ENCODE results near the gene TUBGCP3. TPM values are rescaled to one million over a fixed set of nuclear protein-coding genes. Genes with fewer than 3 reads are reported as not detected.

TUBGCP3 gene
- total RNA-seq, 1 experiment from 2014 or later: 13.7 TPM

- intact Hi-C loops (cut with micrococcal nuclease; ENCODE audit: unreplicated experiment): no loop called here
- no peak overlapping the region for H3K27ac Mint-ChIP-seq (ENCODE audit: unreplicated experiment)
- no peaks in the 10 kb centered on the region for H3K36me3 Mint-ChIP-seq (ENCODE audit: insufficient read depth, unreplicated experiment)
- no peak for DNase-seq
- H3K9me3 Mint-ChIP-seq (ENCODE audit: low read depth, unreplicated experiment): no peaks in the 10 kb centered on the region
- H3K27me3 Mint-ChIP-seq (ENCODE audit: unreplicated experiment): no peaks in the 10 kb centered on the region
- H3K4me3 Mint-ChIP-seq (ENCODE audit: low read depth, unreplicated experiment): no peak overlapping the region
- no TSS peak for BruUV-seq (replicated peaks)
- CTCF ChIA-PET: no interaction called here
- TF ChIP-seq CTCF (IDR thresholded peaks at IDR 0.05; ENCODE audit: unreplicated experiment): no peak
- no peaks in the 10 kb centered on the region for H3K4me1 Mint-ChIP-seq (ENCODE audit: low read depth, unreplicated experiment)
Measured at GRCh38 chr13:112531263-112531794, 56.6 kb downstream of the TUBGCP3 start.

- Mint-ChIP-seq H3K36me3 (ENCODE audit: insufficient read depth, unreplicated experiment) (no peaks in the 10 kb centered on the region), H3K27ac (ENCODE audit: unreplicated experiment) (no peak overlapping the region), H3K4me1 (ENCODE audit: low read depth, unreplicated experiment) (no peaks in the 10 kb centered on the region), H3K4me3 (ENCODE audit: low read depth, unreplicated experiment) (no peak overlapping the region), H3K9me3 (ENCODE audit: low read depth, unreplicated experiment) (no peaks in the 10 kb centered on the region), H3K27me3 (ENCODE audit: unreplicated experiment) (no peaks in the 10 kb centered on the region)
- intact Hi-C loops (cut with micrococcal nuclease; ENCODE audit: unreplicated experiment): no loop called here
- BruUV-seq (replicated peaks): no TSS peak
- CTCF ChIA-PET: no interaction called here
- no peak for TF ChIP-seq CTCF (IDR thresholded peaks at IDR 0.05; ENCODE audit: unreplicated experiment)
- no peak for DNase-seq
Measured at GRCh38 chr13:112530861-112531260, 57.1 kb downstream of the TUBGCP3 start.

- H3K9me3 Mint-ChIP-seq (ENCODE audit: low read depth, unreplicated experiment): no peaks in the 10 kb centered on the region
- no peaks in the 10 kb centered on the region for H3K4me1 Mint-ChIP-seq (ENCODE audit: low read depth, unreplicated experiment)
- TF ChIP-seq CTCF (IDR thresholded peaks at IDR 0.05; ENCODE audit: unreplicated experiment): no peak
- H3K36me3 Mint-ChIP-seq (ENCODE audit: insufficient read depth, unreplicated experiment): no peaks in the 10 kb centered on the region
- no peaks in the 10 kb centered on the region for H3K27me3 Mint-ChIP-seq (ENCODE audit: unreplicated experiment)
- intact Hi-C loops (cut with micrococcal nuclease; ENCODE audit: unreplicated experiment): no loop called here
- no peak overlapping the region for H3K27ac Mint-ChIP-seq (ENCODE audit: unreplicated experiment)
- no peak for DNase-seq
- CTCF ChIA-PET: no interaction called here
- H3K4me3 Mint-ChIP-seq (ENCODE audit: low read depth, unreplicated experiment): no peak overlapping the region
- no TSS peak for BruUV-seq (replicated peaks)
Measured at GRCh38 chr13:112529216-112529615, 58.7 kb downstream of the TUBGCP3 start.

- no peaks in the 10 kb centered on the region for H3K27me3 Mint-ChIP-seq (ENCODE audit: unreplicated experiment)
- H3K4me1 Mint-ChIP-seq (ENCODE audit: low read depth, unreplicated experiment): no peaks in the 10 kb centered on the region
- H3K27ac Mint-ChIP-seq (ENCODE audit: unreplicated experiment): no peak overlapping the region
- no TSS peak for BruUV-seq (replicated peaks)
- CTCF ChIA-PET: no interaction called here
- intact Hi-C loops (cut with micrococcal nuclease; ENCODE audit: unreplicated experiment): no loop called here
- H3K4me3 Mint-ChIP-seq (ENCODE audit: low read depth, unreplicated experiment): no peak overlapping the region
- TF ChIP-seq CTCF (IDR thresholded peaks at IDR 0.05; ENCODE audit: unreplicated experiment): no peak
- no peaks in the 10 kb centered on the region for H3K9me3 Mint-ChIP-seq (ENCODE audit: low read depth, unreplicated experiment)
- DNase-seq: no peak
- no peaks in the 10 kb centered on the region for H3K36me3 Mint-ChIP-seq (ENCODE audit: insufficient read depth, unreplicated experiment)
Measured at GRCh38 chr13:112526146-112526853, 61.7 kb downstream of the TUBGCP3 start.
